PC-3 (cell line): ENCODE measurements around the gene COX7A2L. TPM values are rescaled to one million over a fixed set of nuclear protein-coding genes. Genes with fewer than 3 reads are reported as not detected.

Experiments used
- ATAC-seq: fragments of 200-7000 bp; cut with Tn5 transposase; 2 replicates; pipeline ENCODE4 v1.9.1; 2020; ENCODE audit warnings: mild to moderate bottlenecking, moderate library complexity
- BruUV-seq: library from RNA; stranded (reverse); fragments of 400-500 nt; replicated peaks from 2 replicates; lab custom pipeline; 2021; lab: Mats Ljungman, UMichigan
- CTCF ChIA-PET: fragments of 300-600 bp; sonication (Branson Sonifier 250); formaldehyde crosslinking; loops from one replicate; lab custom pipeline; 2022; ENCODE audit warnings: antibody characterized with exemption; lab: Charles Lee
- POLR2A ChIA-PET: fragments of 300-600 bp; sonication (Branson Sonifier 250); formaldehyde crosslinking; loops from one replicate; lab custom pipeline; 2022; ENCODE audit warnings: antibody characterized with exemption; ENCODE audit not compliant: unreplicated experiment; lab: Charles Lee
- DNase-seq: peaks from one replicate; pipeline ENCODE4 v3.0.0-alpha.2; 2015
- H2AFZ ChIP-seq: fragments of 300-600 bp; sonication (generic); 2 replicates; pipeline ENCODE4 v1.6.0; 2016; ENCODE audit warnings: antibody characterized with exemption, low read length
- H3F3A ChIP-seq: fragments of 300-600 bp; sonication (generic); one replicate; pipeline ENCODE4 v1.6.0; 2017; ENCODE audit warnings: antibody characterized with exemption, low read length, control low read depth, mild to moderate bottlenecking; ENCODE audit not compliant: unreplicated experiment
- H3K27ac ChIP-seq: fragments of 300-600 bp; sonication (generic); 2 replicates; pipeline ENCODE4 v1.5.1; 2016; ENCODE audit warnings: mild to moderate bottlenecking, low read length
- H3K27me3 ChIP-seq: fragments of 300-600 bp; sonication (generic); 2 replicates; pipeline ENCODE4 v1.6.1; 2016; ENCODE audit warnings: low read length, mixed read lengths
- H3K36me3 ChIP-seq: fragments of 300-600 bp; sonication (generic); 2 replicates; pipeline ENCODE4 v1.6.1; 2016; ENCODE audit warnings: low read depth, mixed run types, low read length, mixed read lengths
- H3K4me1 ChIP-seq: fragments of 300-600 bp; sonication (generic); 2 replicates; pipeline ENCODE4 v1.5.1; 2016; ENCODE audit warnings: low read length; ENCODE audit not compliant: insufficient read depth
- H3K4me2 ChIP-seq: fragments of 300-600 bp; sonication (generic); 2 replicates; pipeline ENCODE4 v1.6.0; 2016; ENCODE audit warnings: low read length
- H3K4me3 ChIP-seq: fragments of 300-600 bp; sonication (generic); 2 replicates; pipeline ENCODE4 v1.5.1; 2016; ENCODE audit warnings: mild to moderate bottlenecking, low read length, mixed read lengths
- H3K79me2 ChIP-seq: fragments of 300-600 bp; sonication (generic); 2 replicates; pipeline ENCODE4 v1.6.1; 2017; ENCODE audit warnings: low read length, mixed read lengths
- H3K9ac ChIP-seq: fragments of 300-600 bp; sonication (generic); 2 replicates; pipeline ENCODE4 v1.6.0; 2016; ENCODE audit warnings: mild to moderate bottlenecking, low read length
- H3K9me2 ChIP-seq: fragments of 300-600 bp; sonication (generic); replicated peaks from 2 replicates; pipeline ENCODE4 v1.6.1; 2016; ENCODE audit warnings: mixed run types, low read length, mixed read lengths
- H3K9me3 ChIP-seq: fragments of 300-600 bp; sonication (generic); 2 replicates; pipeline ENCODE4 v1.6.1; 2016; ENCODE audit warnings: low read length, mixed read lengths
- H4K20me1 ChIP-seq: fragments of 300-600 bp; sonication (generic); 2 replicates; pipeline ENCODE4 v1.6.1; 2016; ENCODE audit warnings: low read length, mixed read lengths
- EZH2 ChIP-seq: fragments of 300-600 bp; sonication (generic); IDR thresholded peaks from one replicate; pipeline ENCODE4 v1.6.1; 2017; ENCODE audit warnings: antibody characterized with exemption, mild to moderate bottlenecking, low read length; ENCODE audit not compliant: unreplicated experiment
- EZH2phosphoT487 ChIP-seq: fragments of 300-600 bp; sonication (generic); IDR thresholded peaks from 2 replicates; pipeline ENCODE4 v1.6.1; 2018; ENCODE audit warnings: mild to moderate bottlenecking, antibody characterized with exemption, low read length, borderline replicate concordance
- intact Hi-C: fragments of 100-400 bp; cut with micrococcal nuclease; formaldehyde crosslinking; loops from 2 replicates; pipeline ENCODE4 v1.9.0; 2023
- total RNA-seq: library from RNA; depleted of rRNA; stranded (reverse); fragments of >200 nt; gene quantifications from 2 replicates; pipeline ENCODE4 v1.2.3, GENCODE V29; 2014
- TF ChIP-seq, protein P1 (sequence below): fragments of 300-600 bp; sonication (generic); conservative IDR thresholded peaks from 2 replicates; pipeline ENCODE4 v1.5.1; 2017; ENCODE audit warnings: antibody characterized with exemption, low read depth, mild to moderate bottlenecking, low read length

The COX7A2L gene
- total RNA-seq, 1 experiment from 2014 or later = 120 TPM

DNA sequence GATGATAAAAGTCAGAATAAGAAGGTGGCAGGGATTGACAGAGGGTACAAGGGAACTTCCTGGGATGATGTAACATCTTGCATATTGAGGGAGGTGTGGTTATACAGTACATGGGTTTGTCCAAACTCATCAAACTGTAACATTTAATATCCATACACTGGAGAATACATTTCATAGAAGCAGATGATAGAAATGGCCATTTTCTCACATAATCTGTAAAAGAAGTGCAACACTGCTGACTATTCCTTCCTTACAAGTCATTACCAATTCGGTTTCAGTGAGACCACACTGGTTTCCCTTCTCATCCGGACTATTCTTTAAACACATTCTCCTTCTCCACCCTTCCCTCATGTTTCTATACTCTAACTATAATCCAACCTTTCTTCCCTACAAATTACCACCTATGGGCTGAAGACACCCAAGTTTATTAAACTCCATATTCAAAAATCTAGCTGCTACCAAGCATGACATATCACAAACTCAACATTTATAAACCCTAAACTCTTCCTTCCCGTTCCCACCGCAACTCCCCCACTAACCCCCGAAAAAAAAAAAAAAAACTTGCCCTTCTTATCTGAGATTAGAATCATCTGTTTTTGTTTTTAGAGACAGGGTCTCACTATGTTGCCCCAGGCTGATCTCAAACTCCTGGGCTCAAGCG lies 1.6 kb downstream of the COX7A2L start:
- Histone ChIP-seq H3K36me3 (no peaks in the 10 kb centered on the region), H3K27ac (no peak overlapping the region), H3K9ac (peak overlapping the region; percentile 97), H3K4me3 (peak overlapping the region; percentile 98), H3K79me2 (peaks cover 66% of the 10 kb centered on the region), H3F3A (no peaks in the 10 kb centered on the region), H2AFZ (no peak overlapping the region), H3K27me3 (no peaks in the 10 kb centered on the region), H4K20me1 (peaks cover 5% of the 10 kb centered on the region; the same call in 1 of the 2 replicates), H3K4me2 (peak overlapping the region; percentile 85), H3K4me1 (peaks cover 21% of the 10 kb centered on the region; the same call in 1 of the 2 replicates), H3K9me3 (no peaks in the 10 kb centered on the region), H3K9me2 (no peaks in the 10 kb centered on the region)
- TF ChIP-seq EZH2 (no peak), EZH2phosphoT487 (no peak)
- TF ChIP-seq, protein P1, sequence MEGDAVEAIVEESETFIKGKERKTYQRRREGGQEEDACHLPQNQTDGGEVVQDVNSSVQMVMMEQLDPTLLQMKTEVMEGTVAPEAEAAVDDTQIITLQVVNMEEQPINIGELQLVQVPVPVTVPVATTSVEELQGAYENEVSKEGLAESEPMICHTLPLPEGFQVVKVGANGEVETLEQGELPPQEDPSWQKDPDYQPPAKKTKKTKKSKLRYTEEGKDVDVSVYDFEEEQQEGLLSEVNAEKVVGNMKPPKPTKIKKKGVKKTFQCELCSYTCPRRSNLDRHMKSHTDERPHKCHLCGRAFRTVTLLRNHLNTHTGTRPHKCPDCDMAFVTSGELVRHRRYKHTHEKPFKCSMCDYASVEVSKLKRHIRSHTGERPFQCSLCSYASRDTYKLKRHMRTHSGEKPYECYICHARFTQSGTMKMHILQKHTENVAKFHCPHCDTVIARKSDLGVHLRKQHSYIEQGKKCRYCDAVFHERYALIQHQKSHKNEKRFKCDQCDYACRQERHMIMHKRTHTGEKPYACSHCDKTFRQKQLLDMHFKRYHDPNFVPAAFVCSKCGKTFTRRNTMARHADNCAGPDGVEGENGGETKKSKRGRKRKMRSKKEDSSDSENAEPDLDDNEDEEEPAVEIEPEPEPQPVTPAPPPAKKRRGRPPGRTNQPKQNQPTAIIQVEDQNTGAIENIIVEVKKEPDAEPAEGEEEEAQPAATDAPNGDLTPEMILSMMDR = no peak
- no TSS peak for BruUV-seq
- POLR2A ChIA-PET = interaction anchor here (0.7 kb wide), 1 partner anchor 207 kb away, joined by 4 read pairs; no protein-coding TSS in a partner anchor
- intact Hi-C loops = no loop called here
- CTCF ChIA-PET = no interaction called here
- ATAC-seq = no peak
- no peak for DNase-seq

DNA sequence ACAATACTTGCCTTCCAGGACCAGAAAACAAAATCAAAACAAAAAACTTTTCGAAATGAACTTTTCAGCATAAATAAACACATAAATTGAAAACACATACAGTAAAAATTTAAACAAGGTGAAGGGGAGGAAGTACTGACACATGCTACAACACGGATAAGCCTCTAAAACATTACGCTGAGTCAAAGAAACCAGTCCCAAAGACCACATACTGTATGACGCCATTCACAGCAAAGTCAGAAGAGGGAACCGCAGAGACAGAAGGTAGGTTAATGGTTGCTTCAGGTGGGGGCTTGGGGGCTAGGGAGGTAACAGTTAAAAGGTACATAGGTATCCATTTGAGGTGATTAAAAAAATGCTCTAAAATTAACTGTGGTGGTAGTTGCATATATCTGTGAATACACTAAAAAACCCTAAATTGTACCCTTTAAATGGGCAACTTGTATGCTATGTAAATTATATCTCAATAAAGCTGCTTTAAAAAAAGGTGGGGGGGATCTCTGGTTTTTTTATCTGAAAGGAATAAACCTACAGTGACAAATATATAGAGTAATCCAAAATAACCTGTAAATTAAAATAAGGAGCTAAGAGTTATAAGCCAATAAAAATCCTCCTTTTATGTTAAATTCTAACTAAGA lies 7.1 kb downstream of the COX7A2L start:
- no peak for ATAC-seq
- Histone ChIP-seq H4K20me1 (peaks cover 7% of the 10 kb centered on the region; the same call in 1 of the 2 replicates), H3K4me2 (no peak overlapping the region), H3K9me2 (no peaks in the 10 kb centered on the region), H3K9ac (no peak overlapping the region), H3K27ac (no peak overlapping the region), H3K4me1 (0 out of 2 replicates have a peak, but pooled peaks cover 6% of the 10 kb centered on the region), H3K27me3 (no peaks in the 10 kb centered on the region), H3F3A (no peaks in the 10 kb centered on the region), H3K79me2 (peaks cover 100% of the 10 kb centered on the region), H2AFZ (no peak overlapping the region), H3K9me3 (no peaks in the 10 kb centered on the region), H3K36me3 (peaks cover 16% of the 10 kb centered on the region; the same call in 1 of the 2 replicates), H3K4me3 (no peak overlapping the region)
- ChIA-PET CTCF (no interaction called here), POLR2A (no interaction called here)
- no TSS peak for BruUV-seq
- TF ChIP-seq EZH2phosphoT487 = no peak
- TF ChIP-seq, protein P1 = no peak
- TF ChIP-seq EZH2 = no peak
- intact Hi-C loops = no loop called here
- no peak for DNase-seq

DNA sequence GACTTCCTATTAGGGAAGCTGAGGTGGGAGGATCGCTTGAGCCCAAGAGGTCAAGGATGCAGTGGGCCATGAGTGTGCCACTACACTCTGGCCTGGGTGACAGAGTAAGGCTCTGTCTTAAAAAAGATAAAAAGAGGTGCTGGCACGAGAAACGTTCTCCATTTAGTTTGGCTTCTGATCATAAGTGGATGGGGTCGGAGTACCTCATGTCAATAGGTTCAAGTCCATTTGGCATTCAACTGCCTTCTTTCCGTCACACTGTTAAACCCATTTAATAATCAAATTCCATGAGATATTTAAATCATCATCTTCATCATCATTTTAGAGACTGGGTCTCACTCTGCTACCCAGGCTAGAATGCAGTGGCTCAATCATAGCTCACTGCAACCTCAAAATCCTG lies 9.2 kb downstream of the COX7A2L start:
- ATAC-seq (no peak), DNase-seq (no peak)
- ChIA-PET POLR2A (no interaction called here), CTCF (no interaction called here)
- H2AFZ ChIP-seq = no peak overlapping the region
- no peak overlapping the region for H3K9ac ChIP-seq
- no peaks in the 10 kb centered on the region for H3K27me3 ChIP-seq
- no peaks in the 10 kb centered on the region for H3K9me2 ChIP-seq
- H4K20me1 ChIP-seq = peaks cover 7% of the 10 kb centered on the region; the same call in 1 of the 2 replicates
- intact Hi-C loops = no loop called here
- peaks cover 18% of the 10 kb centered on the region; the same call in 1 of the 2 replicates for H3K36me3 ChIP-seq
- H3K4me3 ChIP-seq = no peak overlapping the region
- H3K79me2 ChIP-seq = peaks cover 99% of the 10 kb centered on the region
- no peak overlapping the region for H3K27ac ChIP-seq
- no peaks in the 10 kb centered on the region for H3F3A ChIP-seq
- no peak for TF ChIP-seq EZH2phosphoT487
- TF ChIP-seq, protein P1 = no peak
- no peak for TF ChIP-seq EZH2
- no peaks in the 10 kb centered on the region for H3K4me1 ChIP-seq
- H3K4me2 ChIP-seq = no peak overlapping the region
- no TSS peak for BruUV-seq
- H3K9me3 ChIP-seq = no peaks in the 10 kb centered on the region
